Endodermal cell (in vitro differentiated cells): Measurements from ENCODE around the gene HSPB1. TPM values are rescaled to one million over a fixed set of nuclear protein-coding genes. Genes with fewer than 3 reads are reported as not detected.

Source experiments
- DNase-seq: peaks from one replicate; pipeline ENCODE4 v3.0.0-alpha.2; 2017
- H3K27ac ChIP-seq: 2 replicates; pipeline ENCODE4 v1.5.1; 2013; ENCODE audit warnings: mild to moderate bottlenecking, low read depth, low read length, moderate library complexity
- H3K27me3 ChIP-seq: 2 replicates; pipeline ENCODE4 v1.6.1; 2013; ENCODE audit warnings: mild to moderate bottlenecking, low read length, moderate library complexity; ENCODE audit not compliant: insufficient read depth, control insufficient read depth, poor library complexity, severe bottlenecking
- H3K36me3 ChIP-seq: 2 replicates; pipeline ENCODE4 v1.7.0; 2013; ENCODE audit warnings: mild to moderate bottlenecking, low read length, moderate library complexity; ENCODE audit not compliant: control insufficient read depth, insufficient read depth
- H3K4me1 ChIP-seq: one replicate; pipeline ENCODE4 v1.7.0; 2013; ENCODE audit warnings: low read length; ENCODE audit not compliant: control insufficient read depth, insufficient read depth
- H3K4me3 ChIP-seq: 2 replicates; pipeline ENCODE4 v1.5.1; 2013; ENCODE audit warnings: mild to moderate bottlenecking, low read length, moderate library complexity
- H3K9ac ChIP-seq: 2 replicates; pipeline ENCODE4 v1.6.1; 2013; ENCODE audit warnings: mild to moderate bottlenecking, low read length, moderate library complexity; ENCODE audit not compliant: poor library complexity, severe bottlenecking; ENCODE audit errors: extremely low read depth
- H3K9me3 ChIP-seq: 2 replicates; pipeline ENCODE4 v1.6.1; 2013; ENCODE audit warnings: mild to moderate bottlenecking, low read length, moderate library complexity; ENCODE audit not compliant: control insufficient read depth
- H3K27ac Mint-ChIP-seq: 2 replicates; pipeline ENCODE4 v1.8.0; 2020; ENCODE audit warnings: mixed read lengths
- H3K27me3 Mint-ChIP-seq: 2 replicates; pipeline ENCODE4 v1.8.0; 2021; ENCODE audit warnings: mild to moderate bottlenecking, mixed read lengths; ENCODE audit not compliant: insufficient read depth
- H3K36me3 Mint-ChIP-seq: 2 replicates; pipeline ENCODE4 v1.8.0; 2020; ENCODE audit warnings: low read depth, mixed read lengths
- H3K4me1 Mint-ChIP-seq: 2 replicates; pipeline ENCODE4 v1.8.0; 2020; ENCODE audit warnings: mixed read lengths
- H3K4me3 Mint-ChIP-seq: 2 replicates; pipeline ENCODE4 v1.8.0; 2020; ENCODE audit warnings: mild to moderate bottlenecking, moderate library complexity, mixed read lengths
- H3K9me3 Mint-ChIP-seq: 2 replicates; pipeline ENCODE4 v1.8.0; 2020; ENCODE audit warnings: mild to moderate bottlenecking, mixed read lengths
- WGBS, 2 experiments: methylation state at CpG; one replicate each; pipeline versions ENCODE4 v1.1.5 to v1.1.7; 2013; ENCODE audit warnings: missing lambda C conversion rate in 2 of 2, mixed read lengths in 1 of 2; ENCODE audit not compliant: insufficient coverage in 1 of 2, insufficient read length in 1 of 2; 5-methylcytosine and 5-hydroxymethylcytosine counted together
- long read RNA-seq, 4 experiments: library from polyadenylated mRNA in 2 of 4; library from RNA in 1 of 4; library from capped mRNA in 1 of 4; stranded (forward) in 3 of 4; unstranded in 1 of 4; transcript quantifications; one replicate each; pipeline ENCODE4 v2.0.0, GENCODE V29; 2020 to 2021; ENCODE audit warnings: inconsistent platforms in 1 of 4
- polyA plus RNA-seq, 2 experiments: library from polyadenylated mRNA; stranded (reverse); fragments of 50-300 nt; gene quantifications; one replicate each; pipeline ENCODE4 v1.2.3, GENCODE V29; 2013
- total RNA-seq, 2 donors: library from RNA; stranded (reverse); fragmentation: NEBNext Ultra II Directional in 1 of 2; extraction: Animal tissue kit (Norgen Biotek cat#: 25700) in 1 of 2; gene quantifications; 2 replicates in 1 of 2; 3 replicates in 1 of 2; pipeline ENCODE4 v1.2.1, GENCODE V29; 2021
- TF ChIP-seq, protein P1 (sequence below): fragments of 200-600 bp; sonication (generic); conservative IDR thresholded peaks from 2 replicates; pipeline ENCODE4 v1.5.0; 2021; ENCODE audit warnings: antibody characterized with exemption, mild to moderate bottlenecking

The HSPB1 gene
- total RNA-seq = 100 to 1,000 TPM; 244 to 248 TPM
- polyA plus RNA-seq (2013, experiment 1 of 2) = 401 TPM
- polyA plus RNA-seq (2013, experiment 2 of 2) = 422 TPM
- long read RNA-seq, experiment 1, transcript HSPB1-201 (3 exons, 909 nt) = major isoform, 136 of 190 reads
- long read RNA-seq, experiment 1, transcript HSPB1-203 (2 exons, 1,455 nt) = minor isoform, 42 of 190 reads
- long read RNA-seq, experiment 1, partial matches to known transcripts = 3 of 190 reads
- long read RNA-seq, experiment 1, other reads (novel, unspliced or antisense) = 9 of 190 reads
- long read RNA-seq, experiment 2, transcript HSPB1-203 (2 exons, 1,455 nt) = minor isoform, 36 of 207 reads
- long read RNA-seq, experiment 2, transcript HSPB1-201 (3 exons, 909 nt) = major isoform, 169 of 207 reads
- long read RNA-seq, experiment 2, partial matches to known transcripts = 0 of 207 reads
- long read RNA-seq, experiment 2, other reads (novel, unspliced or antisense) = 2 of 207 reads
- long read RNA-seq, experiment 3, transcript HSPB1-201 (3 exons, 909 nt) = major isoform, 70 of 86 reads
- long read RNA-seq, experiment 3, transcript HSPB1-203 (2 exons, 1,455 nt) = minor isoform, 16 of 86 reads
- long read RNA-seq, experiment 3, partial matches to known transcripts = 0 of 86 reads
- long read RNA-seq, experiment 3, other reads (novel, unspliced or antisense) = 0 of 86 reads
- long read RNA-seq, experiment 4, partial matches to known transcripts = 0 of 1 reads
- long read RNA-seq, experiment 4, other reads (novel, unspliced or antisense) = 0 of 1 reads

DNA sequence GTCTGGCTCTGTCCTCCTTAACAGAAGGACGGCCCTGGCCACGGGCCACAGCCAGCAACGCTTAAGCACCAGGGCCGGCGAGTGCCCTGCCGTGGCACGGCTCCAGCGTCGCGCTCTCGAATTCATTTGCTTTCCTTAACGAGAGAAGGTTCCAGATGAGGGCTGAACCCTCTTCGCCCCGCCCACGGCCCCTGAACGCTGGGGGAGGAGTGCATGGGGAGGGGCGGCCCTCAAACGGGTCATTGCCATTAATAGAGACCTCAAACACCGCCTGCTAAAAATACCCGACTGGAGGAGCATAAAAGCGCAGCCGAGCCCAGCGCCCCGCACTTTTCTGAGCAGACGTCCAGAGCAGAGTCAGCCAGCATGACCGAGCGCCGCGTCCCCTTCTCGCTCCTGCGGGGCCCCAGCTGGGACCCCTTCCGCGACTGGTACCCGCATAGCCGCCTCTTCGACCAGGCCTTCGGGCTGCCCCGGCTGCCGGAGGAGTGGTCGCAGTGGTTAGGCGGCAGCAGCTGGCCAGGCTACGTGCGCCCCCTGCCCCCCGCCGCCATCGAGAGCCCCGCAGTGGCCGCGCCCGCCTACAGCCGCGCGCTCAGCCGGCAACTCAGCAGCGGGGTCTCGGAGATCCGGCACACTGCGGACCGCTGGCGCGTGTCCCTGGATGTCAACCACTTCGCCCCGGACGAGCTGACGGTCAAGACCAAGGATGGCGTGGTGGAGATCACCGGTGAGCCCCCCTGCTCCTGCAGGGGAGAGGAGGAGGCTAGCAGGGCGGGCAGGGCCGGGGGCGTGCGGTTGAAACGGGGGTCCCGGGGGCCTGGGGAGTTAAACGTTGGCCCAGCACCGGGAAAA is at the start of gene HSPB1:
TSS of gene HSPB1 (plus strand) at position 327 of the 855 bp plus-strand sequence. CDS start at position 367, 40 bp downstream.
- no peaks in the 10 kb centered on the region for H3K36me3 ChIP-seq
- H3K27me3 ChIP-seq = no peaks in the 10 kb centered on the region
- WGBS, 2 experiments = 0 to 1% methylated on average over 31 to 75 of the region's 75 CpGs
- H3K27ac ChIP-seq = peak within 1 kb of the TSS; percentile 87
- peak within 1 kb of the TSS; percentile 56 for H3K9ac ChIP-seq
- Mint-ChIP-seq H3K36me3 (peaks cover 7% of the 10 kb centered on the region), H3K27me3 (peaks cover 22% of the 10 kb centered on the region), H3K4me3 (peak within 1 kb of the TSS; percentile 74), H3K9me3 (peaks cover 4% of the 10 kb centered on the region), H3K27ac (peak within 1 kb of the TSS; percentile 89), H3K4me1 (peaks cover 14% of the 10 kb centered on the region)
- DNase-seq = peak; percentile 91
- H3K4me3 ChIP-seq = peak within 1 kb of the TSS; percentile 81
- H3K4me1 ChIP-seq = no peaks in the 10 kb centered on the region
- no peaks in the 10 kb centered on the region for H3K9me3 ChIP-seq
- TF ChIP-seq, protein P1, sequence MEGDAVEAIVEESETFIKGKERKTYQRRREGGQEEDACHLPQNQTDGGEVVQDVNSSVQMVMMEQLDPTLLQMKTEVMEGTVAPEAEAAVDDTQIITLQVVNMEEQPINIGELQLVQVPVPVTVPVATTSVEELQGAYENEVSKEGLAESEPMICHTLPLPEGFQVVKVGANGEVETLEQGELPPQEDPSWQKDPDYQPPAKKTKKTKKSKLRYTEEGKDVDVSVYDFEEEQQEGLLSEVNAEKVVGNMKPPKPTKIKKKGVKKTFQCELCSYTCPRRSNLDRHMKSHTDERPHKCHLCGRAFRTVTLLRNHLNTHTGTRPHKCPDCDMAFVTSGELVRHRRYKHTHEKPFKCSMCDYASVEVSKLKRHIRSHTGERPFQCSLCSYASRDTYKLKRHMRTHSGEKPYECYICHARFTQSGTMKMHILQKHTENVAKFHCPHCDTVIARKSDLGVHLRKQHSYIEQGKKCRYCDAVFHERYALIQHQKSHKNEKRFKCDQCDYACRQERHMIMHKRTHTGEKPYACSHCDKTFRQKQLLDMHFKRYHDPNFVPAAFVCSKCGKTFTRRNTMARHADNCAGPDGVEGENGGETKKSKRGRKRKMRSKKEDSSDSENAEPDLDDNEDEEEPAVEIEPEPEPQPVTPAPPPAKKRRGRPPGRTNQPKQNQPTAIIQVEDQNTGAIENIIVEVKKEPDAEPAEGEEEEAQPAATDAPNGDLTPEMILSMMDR = no peak

DNA sequence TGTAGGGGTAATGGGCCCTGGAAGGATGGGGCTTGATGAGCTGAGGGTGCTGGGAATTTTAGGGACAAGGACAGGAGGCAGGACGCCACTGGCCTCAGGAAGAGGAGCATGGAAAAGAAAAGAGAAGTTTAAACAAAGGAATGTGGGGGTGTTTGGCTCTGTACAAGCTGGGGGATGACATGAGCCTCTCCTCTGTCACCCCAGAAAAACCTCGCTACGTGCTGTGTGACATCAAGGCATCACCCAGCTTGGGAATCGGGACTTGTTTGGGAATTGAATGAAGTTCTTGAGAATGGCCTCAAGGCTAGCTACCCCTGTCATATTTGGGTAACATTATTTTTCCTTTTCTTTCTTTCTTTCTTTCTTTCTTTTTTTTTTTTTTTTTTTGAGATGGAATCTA is 47.7 kb upstream of the HSPB1 start:
- Mint-ChIP-seq H3K27ac (no peak overlapping the region), H3K4me1 (no peaks in the 10 kb centered on the region)
- no peak overlapping the region for H3K9ac ChIP-seq

More for the DNA sequence above, 47.7 kb upstream of the HSPB1 start:
- Mint-ChIP-seq H3K27me3 (peaks cover 8% of the 10 kb centered on the region), H3K36me3 (peaks cover 3% of the 10 kb centered on the region), H3K9me3 (no peaks in the 10 kb centered on the region), H3K4me3 (no peak overlapping the region)
- Histone ChIP-seq H3K9me3 (no peaks in the 10 kb centered on the region), H3K4me1 (no peaks in the 10 kb centered on the region), H3K4me3 (no peak overlapping the region), H3K27ac (no peak overlapping the region), H3K36me3 (no peaks in the 10 kb centered on the region), H3K27me3 (peaks cover 5% of the 10 kb centered on the region)
- TF ChIP-seq, protein P1 = no peak
- 93 to 95% methylated on average over 3 to 4 of the region's 4 CpGs for WGBS, 2 experiments
- no peak for DNase-seq
